GM12873 (cell line): ENCODE results near the gene PTGIS.

ENCODE experiments used
- CTCF ChIP-seq: IDR thresholded peaks from 2 replicates; pipeline ENCODE4 v1.5.1; 2012; ENCODE audit warnings: low read depth, mild to moderate bottlenecking, moderate library complexity, low read length, control low read depth; ENCODE audit not compliant: insufficient read depth; ENCODE audit errors: missing control alignments

PTGIS gene

GRCh38 chr20:49567421-49568277 lies at the start of gene PTGIS:
Gene PTGIS, minus strand, starts transcription at chr20:49568137. Its CDS starts 21 bp downstream, at chr20:49568116.
- TF ChIP-seq CTCF: no peak

- TF ChIP-seq CTCF: no peak
Observed at GRCh38 chr20:49616154-49617007, 48.4 kb upstream of the PTGIS start.

GRCh38 chr20:49615401-49616153 lies 47.6 kb upstream of the PTGIS start:
- no peak for TF ChIP-seq CTCF

- TF ChIP-seq CTCF: no peak
Observed at GRCh38 chr20:49614338-49615050, 46.6 kb upstream of the PTGIS start.

GRCh38 chr20:49612127-49612738 lies 44.3 kb upstream of the PTGIS start:
- no peak for TF ChIP-seq CTCF

- TF ChIP-seq CTCF: peak; percentile 97
Observed at GRCh38 chr20:49610691-49611538, 43.0 kb upstream of the PTGIS start.
